Neural cell (in vitro differentiated cells): ENCODE data around the gene RAI14.

Experiments
- EP300 ChIP-seq: fragments of 450-650 bp; conservative IDR thresholded peaks from 2 replicates; pipeline ENCODE4 v1.6.1; 2014; ENCODE audit warnings: antibody characterized with exemption, mild to moderate bottlenecking, moderate library complexity; ENCODE audit not compliant: poor library complexity, severe bottlenecking
- EZH2 ChIP-seq: fragments of 200-600, 300-800 bp; shearing (Covaris generic), sonication (generic); IDR thresholded peaks from 2 replicates; pipeline ENCODE4 v1.6.1; 2014; ENCODE audit warnings: antibody characterized with exemption, low read length, borderline replicate concordance, mild to moderate bottlenecking; ENCODE audit not compliant: insufficient read depth, poor library complexity, severe bottlenecking
- MXI1 ChIP-seq: fragments of 450-650 bp; conservative IDR thresholded peaks from 2 replicates; pipeline ENCODE4 v1.6.1; 2014; ENCODE audit warnings: antibody characterized with exemption, mild to moderate bottlenecking; ENCODE audit not compliant: poor library complexity, severe bottlenecking
- POLR2AphosphoS5 ChIP-seq: IDR thresholded peaks from 2 replicates; pipeline ENCODE4 v1.6.1; 2012
- SMC3 ChIP-seq: fragments of 450-650 bp; conservative IDR thresholded peaks from 2 replicates; pipeline ENCODE4 v1.6.1; 2014; ENCODE audit warnings: antibody characterized with exemption, mild to moderate bottlenecking, moderate library complexity; ENCODE audit not compliant: poor library complexity
- TAF1 ChIP-seq: IDR thresholded peaks from 2 replicates; pipeline ENCODE4 v1.6.1; 2012; ENCODE audit warnings: low read depth
- TF ChIP-seq, protein P1 (sequence below): fragments of 450-650 bp; IDR thresholded peaks from 2 replicates; pipeline ENCODE4 v1.5.1; 2014; ENCODE audit warnings: antibody characterized with exemption, mild to moderate bottlenecking, moderate library complexity; ENCODE audit not compliant: poor library complexity, severe bottlenecking
- TF ChIP-seq, protein P2 (sequence below): IDR thresholded peaks from 2 replicates; pipeline ENCODE4 v1.6.1; 2012; ENCODE audit warnings: borderline replicate concordance

DNA sequence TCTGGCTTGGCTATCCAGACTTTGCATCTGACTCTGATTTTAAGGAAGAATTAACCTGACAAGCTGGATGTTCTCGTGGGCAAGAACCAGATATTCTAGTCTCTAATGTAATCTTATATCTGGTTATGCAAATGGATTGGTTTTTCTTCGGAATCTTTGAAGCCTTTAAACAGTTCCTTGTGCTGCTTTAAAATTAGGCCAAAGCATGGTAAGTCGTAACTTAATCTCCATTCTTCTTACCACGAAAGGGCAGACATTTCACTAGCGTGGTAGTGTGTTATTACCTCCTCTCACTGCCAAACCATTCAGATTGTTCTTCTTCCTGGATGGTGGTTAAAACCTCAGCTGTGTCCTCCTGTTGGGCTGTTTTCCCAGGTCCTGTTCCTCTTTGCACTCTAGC lies 148.8 kb downstream of the RAI14 start:
- TF ChIP-seq, protein P1, sequence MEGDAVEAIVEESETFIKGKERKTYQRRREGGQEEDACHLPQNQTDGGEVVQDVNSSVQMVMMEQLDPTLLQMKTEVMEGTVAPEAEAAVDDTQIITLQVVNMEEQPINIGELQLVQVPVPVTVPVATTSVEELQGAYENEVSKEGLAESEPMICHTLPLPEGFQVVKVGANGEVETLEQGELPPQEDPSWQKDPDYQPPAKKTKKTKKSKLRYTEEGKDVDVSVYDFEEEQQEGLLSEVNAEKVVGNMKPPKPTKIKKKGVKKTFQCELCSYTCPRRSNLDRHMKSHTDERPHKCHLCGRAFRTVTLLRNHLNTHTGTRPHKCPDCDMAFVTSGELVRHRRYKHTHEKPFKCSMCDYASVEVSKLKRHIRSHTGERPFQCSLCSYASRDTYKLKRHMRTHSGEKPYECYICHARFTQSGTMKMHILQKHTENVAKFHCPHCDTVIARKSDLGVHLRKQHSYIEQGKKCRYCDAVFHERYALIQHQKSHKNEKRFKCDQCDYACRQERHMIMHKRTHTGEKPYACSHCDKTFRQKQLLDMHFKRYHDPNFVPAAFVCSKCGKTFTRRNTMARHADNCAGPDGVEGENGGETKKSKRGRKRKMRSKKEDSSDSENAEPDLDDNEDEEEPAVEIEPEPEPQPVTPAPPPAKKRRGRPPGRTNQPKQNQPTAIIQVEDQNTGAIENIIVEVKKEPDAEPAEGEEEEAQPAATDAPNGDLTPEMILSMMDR, result no peak
- TF ChIP-seq EZH2, result no peak
- TF ChIP-seq, protein P2, sequence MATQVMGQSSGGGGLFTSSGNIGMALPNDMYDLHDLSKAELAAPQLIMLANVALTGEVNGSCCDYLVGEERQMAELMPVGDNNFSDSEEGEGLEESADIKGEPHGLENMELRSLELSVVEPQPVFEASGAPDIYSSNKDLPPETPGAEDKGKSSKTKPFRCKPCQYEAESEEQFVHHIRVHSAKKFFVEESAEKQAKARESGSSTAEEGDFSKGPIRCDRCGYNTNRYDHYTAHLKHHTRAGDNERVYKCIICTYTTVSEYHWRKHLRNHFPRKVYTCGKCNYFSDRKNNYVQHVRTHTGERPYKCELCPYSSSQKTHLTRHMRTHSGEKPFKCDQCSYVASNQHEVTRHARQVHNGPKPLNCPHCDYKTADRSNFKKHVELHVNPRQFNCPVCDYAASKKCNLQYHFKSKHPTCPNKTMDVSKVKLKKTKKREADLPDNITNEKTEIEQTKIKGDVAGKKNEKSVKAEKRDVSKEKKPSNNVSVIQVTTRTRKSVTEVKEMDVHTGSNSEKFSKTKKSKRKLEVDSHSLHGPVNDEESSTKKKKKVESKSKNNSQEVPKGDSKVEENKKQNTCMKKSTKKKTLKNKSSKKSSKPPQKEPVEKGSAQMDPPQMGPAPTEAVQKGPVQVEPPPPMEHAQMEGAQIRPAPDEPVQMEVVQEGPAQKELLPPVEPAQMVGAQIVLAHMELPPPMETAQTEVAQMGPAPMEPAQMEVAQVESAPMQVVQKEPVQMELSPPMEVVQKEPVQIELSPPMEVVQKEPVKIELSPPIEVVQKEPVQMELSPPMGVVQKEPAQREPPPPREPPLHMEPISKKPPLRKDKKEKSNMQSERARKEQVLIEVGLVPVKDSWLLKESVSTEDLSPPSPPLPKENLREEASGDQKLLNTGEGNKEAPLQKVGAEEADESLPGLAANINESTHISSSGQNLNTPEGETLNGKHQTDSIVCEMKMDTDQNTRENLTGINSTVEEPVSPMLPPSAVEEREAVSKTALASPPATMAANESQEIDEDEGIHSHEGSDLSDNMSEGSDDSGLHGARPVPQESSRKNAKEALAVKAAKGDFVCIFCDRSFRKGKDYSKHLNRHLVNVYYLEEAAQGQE, result no peak
- no peak for TF ChIP-seq MXI1
- TF ChIP-seq POLR2AphosphoS5, result no peak
- TF ChIP-seq SMC3, result no peak
- no peak for TF ChIP-seq EP300
- TF ChIP-seq TAF1, result no peak
